Peyer's patch (tissue), 4 donors: ENCODE data around the gene GTPBP3.

Source experiments
- POLR2A ChIP-seq, 2 donors: fragments of 450-650 bp; IDR thresholded peaks; one replicate each; pipeline ENCODE4 v1.5.1; 2017; ENCODE audit warnings: antibody characterized with exemption in 2 of 2, mild to moderate bottlenecking in 2 of 2, moderate library complexity in 2 of 2
- TF ChIP-seq, protein P1 (sequence below), 6 experiments: fragments of 450-650 bp in 4 of 6; fragments of 200-600 bp in 2 of 6; sonication (generic) in 1 of 6; IDR thresholded peaks; one replicate each; pipeline ENCODE4 v1.5.1; 2017 to 2019; ENCODE audit warnings: antibody characterized with exemption in 6 of 6, mild to moderate bottlenecking in 3 of 6, moderate library complexity in 1 of 6

DNA sequence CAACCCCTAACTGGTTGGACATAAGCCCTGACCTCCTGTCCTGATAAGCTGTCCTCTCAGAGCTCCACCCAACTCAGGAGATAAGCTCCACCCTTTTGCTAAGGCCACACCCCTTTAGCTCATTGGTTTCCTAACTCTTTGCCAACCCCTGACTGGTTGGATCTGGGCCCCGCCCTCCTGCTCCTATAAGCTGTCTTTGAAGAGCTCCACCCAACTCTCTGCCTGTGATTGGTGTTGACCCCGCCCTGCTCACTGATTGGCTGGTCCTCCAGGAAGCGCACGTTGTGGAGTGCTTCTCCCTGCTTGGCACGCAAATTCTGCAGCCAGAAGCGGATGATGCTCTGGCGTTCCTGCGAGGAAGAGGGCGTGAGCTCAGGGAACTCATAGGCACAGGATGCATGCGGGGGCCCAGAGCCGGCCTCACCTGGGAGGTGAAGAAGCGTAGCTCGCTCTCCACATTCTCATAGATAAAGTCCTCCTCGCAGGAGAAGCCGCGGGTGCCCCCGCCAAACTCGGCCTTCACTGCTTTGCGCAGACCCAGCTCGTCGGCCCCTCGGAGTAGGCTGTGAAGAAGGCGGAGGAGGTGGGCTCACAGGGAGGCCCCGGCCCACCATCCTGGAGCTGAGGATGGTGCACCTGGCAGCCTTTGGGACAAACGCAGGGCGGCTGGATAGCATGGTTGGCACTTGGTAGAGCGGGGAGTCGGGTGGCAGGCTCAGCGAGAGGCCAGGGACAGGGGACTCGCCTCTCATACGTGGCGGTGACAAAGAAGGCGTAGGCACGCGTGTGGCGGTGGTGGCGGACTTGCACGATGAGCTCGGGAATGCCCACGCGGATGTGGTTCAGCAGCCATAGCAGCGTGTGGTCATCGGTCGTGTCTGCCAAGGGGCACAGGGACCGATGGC is 4.4 kb upstream of the GTPBP3 start:
- TF ChIP-seq, protein P1, sequence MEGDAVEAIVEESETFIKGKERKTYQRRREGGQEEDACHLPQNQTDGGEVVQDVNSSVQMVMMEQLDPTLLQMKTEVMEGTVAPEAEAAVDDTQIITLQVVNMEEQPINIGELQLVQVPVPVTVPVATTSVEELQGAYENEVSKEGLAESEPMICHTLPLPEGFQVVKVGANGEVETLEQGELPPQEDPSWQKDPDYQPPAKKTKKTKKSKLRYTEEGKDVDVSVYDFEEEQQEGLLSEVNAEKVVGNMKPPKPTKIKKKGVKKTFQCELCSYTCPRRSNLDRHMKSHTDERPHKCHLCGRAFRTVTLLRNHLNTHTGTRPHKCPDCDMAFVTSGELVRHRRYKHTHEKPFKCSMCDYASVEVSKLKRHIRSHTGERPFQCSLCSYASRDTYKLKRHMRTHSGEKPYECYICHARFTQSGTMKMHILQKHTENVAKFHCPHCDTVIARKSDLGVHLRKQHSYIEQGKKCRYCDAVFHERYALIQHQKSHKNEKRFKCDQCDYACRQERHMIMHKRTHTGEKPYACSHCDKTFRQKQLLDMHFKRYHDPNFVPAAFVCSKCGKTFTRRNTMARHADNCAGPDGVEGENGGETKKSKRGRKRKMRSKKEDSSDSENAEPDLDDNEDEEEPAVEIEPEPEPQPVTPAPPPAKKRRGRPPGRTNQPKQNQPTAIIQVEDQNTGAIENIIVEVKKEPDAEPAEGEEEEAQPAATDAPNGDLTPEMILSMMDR (IDR thresholded peaks at IDR 0.05) = no peak
- TF ChIP-seq POLR2A (IDR thresholded peaks at IDR 0.05) = no peak
